Measurements from ENCODE around the gene FEZF1.

Gene FEZF1

DNA sequence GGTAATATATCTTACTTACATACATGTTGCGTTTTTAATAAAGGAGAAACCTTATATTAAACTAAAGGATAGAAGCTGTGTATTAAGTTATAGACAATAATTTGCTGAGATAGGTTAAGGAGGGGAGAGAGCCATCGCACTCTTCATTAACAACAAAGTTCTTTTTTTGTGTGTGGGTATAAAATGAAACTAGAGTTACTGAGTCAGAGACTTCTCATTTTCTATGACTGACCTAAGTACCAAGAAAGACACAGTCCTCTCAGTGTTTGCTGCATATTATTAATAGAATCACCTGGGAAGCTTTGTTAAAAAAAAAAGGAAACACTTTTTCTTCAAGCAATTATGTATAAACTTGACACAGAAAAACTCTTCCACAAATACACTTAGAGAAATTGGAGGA, 31.4 kb downstream of the FEZF1 start:
- in situ Hi-C loops (cut with HindIII; ENCODE audit: low sequenced_read_pairs), result no loop called here
- TF ChIP-seq, protein P1, sequence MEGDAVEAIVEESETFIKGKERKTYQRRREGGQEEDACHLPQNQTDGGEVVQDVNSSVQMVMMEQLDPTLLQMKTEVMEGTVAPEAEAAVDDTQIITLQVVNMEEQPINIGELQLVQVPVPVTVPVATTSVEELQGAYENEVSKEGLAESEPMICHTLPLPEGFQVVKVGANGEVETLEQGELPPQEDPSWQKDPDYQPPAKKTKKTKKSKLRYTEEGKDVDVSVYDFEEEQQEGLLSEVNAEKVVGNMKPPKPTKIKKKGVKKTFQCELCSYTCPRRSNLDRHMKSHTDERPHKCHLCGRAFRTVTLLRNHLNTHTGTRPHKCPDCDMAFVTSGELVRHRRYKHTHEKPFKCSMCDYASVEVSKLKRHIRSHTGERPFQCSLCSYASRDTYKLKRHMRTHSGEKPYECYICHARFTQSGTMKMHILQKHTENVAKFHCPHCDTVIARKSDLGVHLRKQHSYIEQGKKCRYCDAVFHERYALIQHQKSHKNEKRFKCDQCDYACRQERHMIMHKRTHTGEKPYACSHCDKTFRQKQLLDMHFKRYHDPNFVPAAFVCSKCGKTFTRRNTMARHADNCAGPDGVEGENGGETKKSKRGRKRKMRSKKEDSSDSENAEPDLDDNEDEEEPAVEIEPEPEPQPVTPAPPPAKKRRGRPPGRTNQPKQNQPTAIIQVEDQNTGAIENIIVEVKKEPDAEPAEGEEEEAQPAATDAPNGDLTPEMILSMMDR (IDR thresholded peaks at IDR 0.05; ENCODE audit: low read depth, low read length, missing control alignments), result no peak
- no peak overlapping the region for H3K4me3 ChIP-seq (ENCODE audit: low read depth, low read length)
- no peak for DNase-seq (ENCODE audit: low read depth)

DNA sequence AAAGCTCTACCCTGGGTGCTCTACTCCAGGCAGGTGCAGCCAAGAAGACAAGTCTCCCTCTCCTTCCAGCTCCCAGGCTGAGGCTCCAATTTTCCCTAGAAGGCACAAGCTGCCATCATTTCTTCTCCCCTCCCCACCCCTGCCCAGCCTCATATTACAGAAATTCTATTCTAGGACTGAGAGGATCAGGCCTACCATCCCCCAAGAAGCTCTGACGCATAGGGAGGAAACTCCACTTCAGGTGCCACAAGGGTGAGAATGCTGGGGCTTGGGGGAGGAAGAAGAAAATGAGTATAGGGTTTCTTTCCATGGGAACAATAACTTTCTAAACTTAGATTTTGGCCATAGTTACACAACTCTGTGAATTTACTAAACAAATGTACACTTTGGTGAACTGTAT, 35.3 kb downstream of the FEZF1 start:
- TF ChIP-seq, protein P1 (IDR thresholded peaks at IDR 0.05; ENCODE audit: low read depth, low read length, missing control alignments), result no peak
- no peak overlapping the region for H3K4me3 ChIP-seq (ENCODE audit: low read depth, low read length)
- in situ Hi-C loops (cut with HindIII; ENCODE audit: low sequenced_read_pairs), result no loop called here
- no peak for DNase-seq (ENCODE audit: low read depth)

DNA sequence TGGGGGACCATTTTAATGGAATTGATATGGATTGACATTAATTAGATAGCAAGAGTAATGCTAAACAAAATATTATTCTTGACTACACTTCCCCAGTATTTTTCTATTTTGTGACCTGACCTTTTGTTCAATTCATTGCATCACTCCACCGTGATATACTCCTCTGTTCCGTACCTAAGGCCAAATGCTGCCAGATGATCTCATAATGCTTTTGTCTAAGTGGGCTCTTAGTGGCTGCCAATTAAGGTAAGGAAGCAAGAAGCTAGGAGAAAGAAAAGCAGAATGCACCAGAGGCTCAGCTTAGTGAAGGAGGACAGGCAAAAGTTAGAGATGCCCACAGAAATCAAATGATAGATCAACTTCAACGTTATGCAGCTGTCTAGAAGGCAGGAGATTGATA, 36.4 kb downstream of the FEZF1 start:
- in situ Hi-C loops (cut with HindIII; ENCODE audit: low sequenced_read_pairs), result no loop called here
- TF ChIP-seq, protein P1 (IDR thresholded peaks at IDR 0.05; ENCODE audit: low read depth, low read length, missing control alignments), result no peak

DNA sequence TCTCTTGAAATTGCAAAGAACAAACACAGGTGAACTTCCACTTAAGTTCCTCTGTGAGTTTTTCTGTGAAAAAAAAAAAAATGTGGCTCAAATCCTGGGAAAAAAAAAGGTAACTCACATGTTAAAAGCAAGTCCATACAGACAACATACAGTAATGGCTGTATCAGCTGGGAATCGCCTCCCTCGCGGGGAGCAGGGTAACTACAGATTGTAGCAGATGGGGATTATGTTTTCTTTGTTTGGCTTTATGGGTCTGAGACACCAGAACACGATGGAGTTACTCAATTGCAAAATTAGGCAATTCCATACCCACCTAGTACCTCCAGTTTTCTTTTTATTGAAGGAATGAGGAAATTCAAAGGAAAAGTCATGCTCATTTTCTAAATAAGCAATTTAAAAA, 42.3 kb downstream of the FEZF1 start:
- H3K4me3 ChIP-seq (ENCODE audit: low read depth, low read length), result no peak overlapping the region
- TF ChIP-seq, protein P1 (IDR thresholded peaks at IDR 0.05; ENCODE audit: low read depth, low read length, missing control alignments), result no peak
- DNase-seq (ENCODE audit: low read depth), result no peak
- in situ Hi-C loops (cut with HindIII; ENCODE audit: low sequenced_read_pairs), result no loop called here

More for the DNA sequence above, 36.4 kb downstream of the FEZF1 start:
- no peak for DNase-seq (ENCODE audit: low read depth)
- H3K4me3 ChIP-seq (ENCODE audit: low read depth, low read length), result no peak overlapping the region

DNA sequence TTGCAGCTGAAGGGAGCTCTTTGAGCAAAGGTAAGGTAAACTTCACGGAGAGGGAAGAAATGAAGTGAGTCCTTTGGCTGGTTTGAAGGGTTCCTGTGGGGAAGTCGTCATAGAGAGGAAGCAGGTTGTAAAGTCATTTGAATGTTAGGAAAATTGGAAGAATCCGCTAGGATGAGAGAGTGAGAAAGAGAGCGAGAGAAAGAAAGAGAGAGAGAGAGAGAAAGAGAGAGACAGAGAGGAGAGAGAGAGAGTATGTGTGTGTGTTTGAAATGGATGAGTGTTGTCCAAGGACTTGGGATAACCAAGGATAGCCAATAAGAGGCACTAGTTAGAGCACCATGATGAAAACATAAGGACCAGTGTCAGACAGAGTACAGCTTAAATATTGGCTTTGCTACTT, 43.1 kb downstream of the FEZF1 start:
- TF ChIP-seq, protein P1 (IDR thresholded peaks at IDR 0.05; ENCODE audit: low read depth, low read length, missing control alignments), result no peak

DNA sequence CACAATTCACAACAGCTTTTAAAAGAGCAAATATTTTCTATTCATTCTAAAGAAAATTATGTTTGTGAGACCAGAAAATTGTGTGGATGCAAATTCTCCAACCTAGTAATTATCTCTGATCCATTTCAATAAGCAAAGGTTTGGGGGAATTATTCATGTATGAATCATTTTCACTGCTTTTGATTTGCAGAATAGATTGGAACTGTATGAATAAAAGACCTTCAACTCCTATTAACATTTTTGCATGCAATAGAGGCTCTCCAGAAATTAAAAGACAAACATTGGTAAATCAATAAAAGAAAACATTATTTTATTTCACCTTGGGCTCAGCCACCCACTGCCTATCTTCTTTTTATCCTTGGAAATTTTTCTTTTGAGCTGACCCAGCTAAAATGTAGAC, 43.5 kb downstream of the FEZF1 start:
- no peak for DNase-seq (ENCODE audit: low read depth)
- in situ Hi-C loops (cut with HindIII; ENCODE audit: low sequenced_read_pairs), result no loop called here
- no peak overlapping the region for H3K4me3 ChIP-seq (ENCODE audit: low read depth, low read length)
- TF ChIP-seq, protein P1 (IDR thresholded peaks at IDR 0.05; ENCODE audit: low read depth, low read length, missing control alignments), result no peak

More for the DNA sequence above, 43.1 kb downstream of the FEZF1 start:
- no peak for DNase-seq (ENCODE audit: low read depth)
- in situ Hi-C loops (cut with HindIII; ENCODE audit: low sequenced_read_pairs), result no loop called here
- H3K4me3 ChIP-seq (ENCODE audit: low read depth, low read length), result no peak overlapping the region

DNA sequence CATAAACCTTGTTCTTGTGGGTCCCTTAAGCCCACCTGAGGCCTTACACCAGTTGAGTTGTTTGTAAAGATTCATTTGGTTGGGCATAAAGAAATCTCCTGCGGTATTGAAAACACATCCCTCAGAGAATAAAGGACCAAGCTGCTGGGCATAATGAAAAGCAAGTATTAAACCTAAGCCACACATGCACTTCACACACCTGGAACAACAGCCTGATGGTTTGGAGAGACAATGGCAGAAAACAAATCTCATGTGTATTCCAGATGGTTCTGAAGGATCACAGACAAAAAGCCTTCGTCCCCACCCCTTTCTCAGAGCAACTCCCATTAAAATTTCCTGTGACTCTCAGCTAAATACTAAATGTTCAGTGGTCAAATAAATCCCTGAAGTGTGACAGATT, 44.2 kb downstream of the FEZF1 start:
- in situ Hi-C loops (cut with HindIII; ENCODE audit: low sequenced_read_pairs), result no loop called here
- H3K4me3 ChIP-seq (ENCODE audit: low read depth, low read length), result no peak overlapping the region
- DNase-seq (ENCODE audit: low read depth), result no peak
- TF ChIP-seq, protein P1 (IDR thresholded peaks at IDR 0.05; ENCODE audit: low read depth, low read length, missing control alignments), result no peak
